GM21576 (cell line): ENCODE results near the gene SCYGR4.
"Not testable (repeated sequence)": the region's sequence is repeated elsewhere in the genome, so short reads cannot be mapped to it uniquely, and the experiment has no call there.

Source experiments
- ATAC-seq: cut with Tn5 transposase; IDR thresholded peaks from one replicate; pipeline ENCODE4 v1.9.1; 2021; ENCODE audit warnings: mild to moderate bottlenecking, moderate library complexity; ENCODE audit not compliant: unreplicated experiment

The SCYGR4 gene

DNA sequence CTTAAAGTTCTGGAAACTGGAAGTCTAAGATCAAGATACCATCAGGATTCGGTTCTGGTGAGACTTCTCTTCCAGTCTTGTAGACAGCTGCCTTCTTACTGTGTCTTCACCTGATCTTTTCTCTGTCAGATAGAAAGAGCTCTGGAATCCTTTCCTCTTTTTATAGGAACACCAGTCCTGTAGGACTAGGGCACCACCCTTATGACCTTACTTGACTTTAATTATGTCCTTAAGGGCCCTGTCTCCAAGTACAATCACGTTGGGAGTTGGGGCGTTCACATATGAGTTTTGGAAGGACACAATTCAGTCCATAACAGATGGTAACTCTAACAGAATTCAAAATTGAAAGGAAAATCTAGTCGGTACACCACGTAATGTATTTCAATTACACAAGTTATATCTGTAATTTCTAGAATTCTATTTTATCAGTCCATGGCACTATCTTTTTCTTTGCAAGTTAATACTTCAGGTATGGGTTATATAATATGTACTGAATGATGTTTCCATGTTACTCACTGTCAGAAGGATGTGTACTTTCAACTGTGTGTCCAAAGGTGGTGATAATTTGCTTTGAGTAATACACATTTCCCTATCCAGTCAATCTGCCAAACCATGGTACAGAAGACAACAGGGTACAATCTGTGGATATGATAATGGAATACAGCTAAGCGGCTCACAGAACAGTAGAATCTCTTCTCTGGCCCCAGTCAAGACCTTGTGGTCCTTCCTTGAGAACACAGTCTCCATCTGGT is 48.1 kb downstream of the SCYGR4 start:
- ATAC-seq = no peak

DNA sequence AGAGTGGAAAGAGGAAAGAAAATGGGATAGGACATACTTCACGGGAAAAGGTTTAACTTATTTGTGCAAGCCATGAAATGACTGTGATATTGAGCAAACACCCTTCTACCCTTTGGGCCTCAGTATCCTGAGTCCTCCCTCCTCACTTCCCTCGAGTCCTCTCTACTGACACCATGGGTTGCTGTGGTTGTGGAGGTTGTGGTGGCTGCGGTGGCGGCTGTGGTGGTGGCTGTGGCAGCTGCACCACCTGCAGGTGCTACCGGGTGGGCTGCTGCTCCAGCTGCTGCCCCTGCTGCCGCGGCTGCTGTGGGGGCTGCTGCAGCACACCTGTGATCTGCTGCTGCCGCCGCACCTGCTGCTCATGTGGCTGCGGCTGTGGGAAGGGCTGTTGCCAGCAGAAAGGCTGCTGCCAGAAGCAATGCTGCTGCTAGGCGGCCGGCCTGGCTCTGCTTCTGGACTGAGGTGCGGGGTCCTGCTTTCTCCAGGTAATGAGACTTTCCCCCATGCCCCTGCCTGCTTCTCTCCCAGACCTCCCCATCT is 49.4 kb downstream of the SCYGR4 start, which contains the start of gene SCYGR5:
Gene SCYGR5, plus strand, starts transcription at position 174 of the 540 bp plus-strand sequence. Its CDS starts 0 bp downstream, at position 174.
- ATAC-seq = not testable (repeated sequence)
